GM03348 (cell line): ENCODE measurements around the gene IMPDH1.

Experiments used
- DNase-seq: peaks from one replicate; pipeline ENCODE4 v3.0.0; 2012; ENCODE audit warnings: low spot score

Gene IMPDH1

DNA sequence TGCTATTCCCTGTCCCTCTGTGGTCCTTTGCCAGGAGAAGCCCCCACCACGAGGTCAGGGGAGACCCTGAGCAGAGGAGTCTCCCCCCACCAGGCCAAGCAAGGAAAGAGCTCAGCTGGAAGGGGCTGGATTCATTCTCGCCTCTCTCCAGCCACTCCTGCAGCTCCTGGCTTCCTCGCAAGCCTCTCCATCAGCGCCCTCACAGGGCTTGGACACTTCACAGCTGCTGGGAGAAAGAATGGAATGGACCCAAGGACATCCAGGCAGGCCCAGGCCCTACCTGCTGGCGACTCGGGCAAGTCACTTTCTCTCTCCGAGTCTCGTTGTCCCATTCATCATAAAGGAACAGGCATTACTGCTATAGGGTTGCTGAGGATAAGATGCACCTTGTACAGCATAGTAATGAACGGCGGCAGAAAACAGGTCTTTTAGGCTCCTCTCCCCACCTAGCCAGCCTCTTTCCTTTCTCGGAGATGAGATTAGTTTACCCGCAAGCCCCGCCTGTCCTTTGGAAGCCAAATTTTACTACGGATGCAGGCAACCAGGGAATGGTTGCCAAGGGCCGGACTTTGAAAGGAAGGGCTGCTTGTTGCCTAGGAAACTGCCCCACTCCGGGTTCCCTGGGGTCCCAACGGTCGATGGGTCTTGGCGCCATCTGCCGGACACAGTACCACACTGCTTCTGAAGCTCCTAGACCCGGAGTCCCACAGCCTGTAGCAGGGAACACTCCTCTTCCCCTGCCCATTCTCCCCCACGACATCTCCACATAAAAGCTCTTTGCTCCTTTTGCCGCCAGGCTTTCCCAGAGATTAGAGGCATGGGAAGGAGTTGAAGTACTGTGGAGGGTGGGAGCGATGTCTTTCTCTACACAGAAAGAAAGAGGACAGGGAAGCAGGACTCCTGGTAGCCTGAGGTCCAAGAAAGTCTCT lies 22.3 kb downstream of the IMPDH1 start:
- DNase-seq: peak; percentile 95

GRCh38 chr7:128385988-128386925 lies 23.5 kb downstream of the IMPDH1 start:
- no peak for DNase-seq

DNA sequence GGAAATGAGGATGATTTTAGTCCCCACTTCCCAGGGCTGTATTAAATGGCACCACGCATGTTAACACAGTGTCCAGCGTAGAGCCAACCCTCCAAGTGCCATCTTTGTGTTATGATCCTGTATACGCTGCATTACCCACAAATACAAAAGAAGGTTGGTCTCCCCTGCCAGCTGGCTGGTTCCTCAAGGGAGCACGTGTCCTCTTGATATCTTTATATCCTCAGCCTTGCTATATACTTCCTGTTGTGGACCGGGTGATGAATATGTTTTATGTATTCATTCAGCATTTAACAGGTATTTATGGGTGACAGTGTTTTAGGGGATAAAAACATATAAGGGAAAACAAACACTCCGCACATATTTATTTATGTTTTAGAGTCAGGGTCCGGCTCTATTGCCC lies 25.1 kb downstream of the IMPDH1 start:
- DNase-seq: no peak

DNA sequence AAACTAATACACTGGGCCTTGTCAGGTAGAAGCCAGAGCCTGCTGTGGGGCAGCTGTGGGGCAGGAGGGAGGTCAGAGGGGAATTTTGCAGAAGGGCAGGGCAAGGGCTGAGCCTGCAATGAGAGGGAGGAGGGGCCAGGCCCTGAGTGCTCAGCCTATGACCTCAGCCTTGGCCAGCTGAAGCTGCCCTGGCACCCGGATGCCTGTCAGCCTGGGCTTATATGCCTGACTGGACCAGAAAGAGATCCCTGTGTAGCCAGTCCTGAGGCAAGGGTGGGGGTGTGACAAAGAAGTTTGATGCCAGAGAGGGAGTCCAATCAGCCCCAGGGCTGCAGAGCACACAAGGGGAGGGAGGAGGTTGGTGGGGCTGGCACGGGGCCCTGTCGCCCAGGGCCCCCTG lies 26.0 kb downstream of the IMPDH1 start:
- no peak for DNase-seq

- no peak for DNase-seq
Measured at GRCh38 chr7:128381161-128381821, 28.5 kb downstream of the IMPDH1 start.

DNA sequence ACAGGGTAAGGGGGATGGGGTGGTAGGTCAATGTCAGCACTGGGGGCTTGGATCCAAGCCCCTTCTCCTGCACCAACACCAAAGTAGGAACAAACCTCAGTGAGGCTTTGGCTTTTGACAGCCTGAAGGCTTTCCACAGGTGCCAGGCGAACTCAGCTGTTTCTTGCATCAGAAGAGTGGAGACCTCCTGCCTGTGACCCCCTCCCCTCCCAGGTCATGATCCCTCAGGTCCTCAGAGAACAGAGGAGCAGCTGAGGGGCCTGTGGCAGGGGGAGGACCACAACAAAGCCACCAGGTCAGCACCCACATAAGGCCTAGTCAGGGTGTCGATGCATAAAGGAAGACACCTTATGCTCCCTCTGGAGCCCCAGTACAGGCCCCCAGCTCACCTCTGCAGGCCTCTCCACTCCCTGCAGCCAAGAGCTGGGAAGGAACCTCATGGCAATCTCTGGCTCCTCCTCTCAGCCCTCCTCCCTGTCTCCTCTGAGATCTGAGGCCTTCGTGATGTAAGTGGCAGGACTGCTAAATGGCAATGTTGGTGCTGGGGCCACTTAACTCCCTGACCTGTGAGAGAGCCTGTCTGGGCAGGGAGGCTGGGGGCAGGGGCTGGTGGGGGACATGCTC lies 29.2 kb downstream of the IMPDH1 start:
- no peak for DNase-seq

DNA sequence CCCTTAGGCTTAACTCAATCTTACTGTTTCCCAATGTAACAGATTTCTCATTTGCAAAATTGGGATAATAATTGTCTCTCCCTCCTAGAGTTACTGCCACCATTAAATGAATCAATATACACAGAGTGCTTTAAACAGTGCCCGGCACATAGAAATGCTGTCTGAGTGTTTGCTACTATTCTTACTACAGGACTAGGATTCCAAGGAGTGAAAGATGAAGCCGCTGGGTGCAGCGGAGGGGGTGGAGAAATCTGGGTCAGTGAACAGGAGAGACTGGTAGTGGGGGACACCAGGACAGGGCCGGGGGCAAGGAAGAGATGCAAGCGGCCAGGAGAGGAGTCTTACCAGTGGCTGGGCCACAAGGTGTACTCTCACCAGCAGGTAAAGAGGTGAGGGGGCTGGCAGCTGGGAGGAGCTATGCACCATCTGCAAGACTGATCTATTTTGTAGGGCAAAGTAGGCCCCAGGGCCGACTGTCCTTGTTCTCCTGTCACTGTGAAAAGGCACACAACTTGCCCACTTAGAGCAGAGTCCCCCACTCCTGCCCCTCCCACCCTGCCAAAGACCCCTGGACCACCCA lies 29.8 kb downstream of the IMPDH1 start:
- no peak for DNase-seq

DNA sequence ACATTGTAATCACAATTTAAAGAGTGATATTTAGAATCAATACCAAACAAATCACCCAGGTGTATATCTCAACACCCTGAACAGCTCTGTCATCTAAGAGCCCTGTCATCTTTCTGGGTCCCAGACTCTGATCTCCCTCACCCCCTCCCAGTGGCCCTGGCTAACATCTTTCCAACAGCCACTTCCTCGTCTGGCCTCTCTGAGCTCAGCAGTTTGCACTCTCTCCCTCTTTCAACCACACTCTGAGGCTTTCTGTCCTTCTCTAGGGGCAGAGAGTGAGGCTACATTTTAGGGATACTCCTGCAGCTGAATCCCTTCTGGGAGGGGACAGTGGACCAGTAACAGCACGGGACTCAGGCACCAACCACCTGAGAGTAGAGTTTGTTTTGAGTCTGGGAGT lies 31.1 kb downstream of the IMPDH1 start:
- no peak for DNase-seq

DNA sequence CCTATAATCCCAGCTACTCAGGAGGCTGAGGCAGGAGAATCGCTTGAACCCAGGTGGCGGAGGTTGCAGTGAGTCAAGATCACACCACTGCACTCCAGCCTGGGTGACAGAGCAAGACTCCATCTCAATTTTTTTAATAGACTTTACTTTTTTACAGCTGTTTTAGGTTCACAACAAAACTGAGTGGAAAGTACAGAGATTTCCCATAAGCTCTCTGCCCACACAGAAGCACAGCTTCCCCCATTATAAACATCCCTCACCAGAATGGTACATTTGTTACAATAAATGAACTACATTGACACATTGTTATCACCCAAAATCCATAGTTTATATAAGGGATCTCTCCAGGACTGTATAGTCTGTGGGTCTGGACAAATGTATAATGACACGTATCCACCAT lies 33.7 kb downstream of the IMPDH1 start:
- no peak for DNase-seq

DNA sequence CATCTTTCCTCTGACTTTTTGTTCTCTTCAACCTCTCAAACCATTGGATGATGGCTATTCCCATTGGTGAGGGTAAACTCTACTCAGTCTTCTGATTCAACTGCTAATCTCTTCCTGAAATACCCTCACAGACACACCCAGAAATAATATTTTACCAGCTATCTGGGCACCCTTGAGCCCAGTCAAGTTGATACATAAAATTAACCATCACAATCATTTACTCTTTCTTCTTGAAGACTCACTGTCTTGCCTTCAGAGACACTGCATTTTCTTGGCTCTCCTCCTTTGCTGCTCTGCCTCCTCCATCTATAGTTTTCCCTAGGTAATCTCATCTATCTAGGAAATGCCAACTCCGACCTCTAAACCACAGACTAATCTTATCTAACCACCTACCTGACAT lies 35.7 kb downstream of the IMPDH1 start:
- no peak for DNase-seq

- DNase-seq: no peak
Measured at GRCh38 chr7:128373606-128374005, 36.2 kb downstream of the IMPDH1 start.

- no peak for DNase-seq
Measured at GRCh38 chr7:128370491-128370890, 39.3 kb downstream of the IMPDH1 start.

DNA sequence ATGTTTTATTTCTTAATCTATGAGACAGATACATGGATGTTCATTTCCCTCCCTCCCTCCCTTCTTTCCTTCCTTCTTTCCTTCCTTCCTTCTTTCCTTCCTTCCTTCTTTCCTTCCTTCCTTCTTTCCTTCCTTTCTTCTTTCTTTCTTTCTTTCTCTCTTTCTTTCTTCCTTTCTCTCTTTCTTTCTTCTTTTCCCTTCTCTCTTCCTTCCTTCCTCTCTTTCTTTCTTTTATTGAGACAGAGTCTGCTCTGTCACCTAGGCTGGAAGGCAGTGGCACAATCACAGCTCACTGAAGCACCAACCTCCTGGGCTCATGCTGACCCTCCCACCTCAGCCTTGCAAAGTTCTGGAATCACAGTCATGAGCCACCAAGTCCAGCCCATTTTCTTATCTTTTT lies 42.8 kb downstream of the IMPDH1 start:
- DNase-seq: no peak

GRCh38 chr7:128366300-128366699 lies 43.5 kb downstream of the IMPDH1 start:
- DNase-seq: no peak

GRCh38 chr7:128365432-128365831 lies 44.4 kb downstream of the IMPDH1 start:
- DNase-seq: no peak

GRCh38 chr7:128364166-128364870 lies 45.5 kb downstream of the IMPDH1 start:
- no peak for DNase-seq

GRCh38 chr7:128363261-128363721 lies 46.5 kb downstream of the IMPDH1 start:
- no peak for DNase-seq

DNA sequence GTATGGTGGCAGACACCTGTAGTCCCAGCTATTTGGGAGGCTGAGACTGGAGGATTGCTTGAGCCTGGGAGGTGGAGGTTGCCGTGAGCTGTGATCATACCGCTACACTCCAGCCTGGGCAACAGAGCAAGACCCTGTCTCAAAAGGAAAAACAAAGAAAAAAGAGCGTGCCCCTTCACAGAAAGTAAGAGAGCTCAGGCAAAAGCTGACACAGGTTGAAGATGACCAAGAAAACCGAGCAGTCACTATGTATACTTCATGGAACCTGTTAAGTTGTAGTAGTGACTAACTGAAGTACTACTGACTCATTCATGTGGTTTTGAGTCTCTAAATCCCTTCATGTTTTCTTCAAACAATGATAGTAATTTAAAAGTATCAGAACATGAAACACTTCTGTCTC lies 47.1 kb downstream of the IMPDH1 start:
- no peak for DNase-seq

GRCh38 chr7:128361411-128362379 lies 48.1 kb downstream of the IMPDH1 start, which contains the start of gene PRRT4:
Gene PRRT4, minus strand, starts transcription at chr7:128361690.
- DNase-seq: peak; percentile 81

DNA sequence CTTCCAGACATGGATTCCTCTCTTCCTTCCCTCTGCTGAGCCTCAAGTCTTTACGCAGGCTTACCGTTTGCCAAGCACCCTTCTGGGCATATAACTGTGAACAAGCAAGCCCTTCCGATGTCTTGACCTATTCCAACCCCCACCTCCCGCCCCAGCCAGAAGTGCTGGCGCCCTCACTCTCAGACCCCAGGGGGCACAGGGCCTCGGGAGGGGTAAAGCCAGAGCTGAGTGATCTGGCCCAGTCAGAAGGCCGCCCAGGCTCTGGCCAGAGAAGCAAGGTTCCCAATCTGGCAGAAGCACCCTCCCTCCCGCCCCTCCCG lies 49.5 kb downstream of the IMPDH1 start:
- DNase-seq: no peak
